Kidney epithelial cell (primary cell): ENCODE data around the gene GAMT. TPM values are rescaled to one million over a fixed set of nuclear protein-coding genes. Genes with fewer than 3 reads are reported as not detected.
A peak's percentile ranks its signal among the peaks of the same experiment; 100 is the strongest.

Experiments used
- DNase-seq: peaks from one replicate; pipeline ENCODE4 v3.0.0-alpha.2; 2010; ENCODE audit warnings: low read depth
- H3K27me3 ChIP-seq: 2 replicates; pipeline ENCODE4 v1.6.0; 2011; ENCODE audit warnings: low read length; ENCODE audit not compliant: control insufficient read depth, insufficient read depth
- H3K36me3 ChIP-seq: 2 replicates; pipeline ENCODE4 v1.5.1; 2011; ENCODE audit warnings: low read length; ENCODE audit not compliant: control insufficient read depth, insufficient read depth
- H3K4me3 ChIP-seq: 2 replicates; pipeline ENCODE4 v1.5.1; 2011; ENCODE audit warnings: low read depth, mild to moderate bottlenecking, control low read depth, low read length
- total RNA-seq: library from RNA; depleted of rRNA; stranded (reverse); fragments of >200 nt; gene quantifications from 2 replicates; pipeline ENCODE4 v1.2.3, GENCODE V29; 2015
- TF ChIP-seq, protein P1 (sequence below): IDR thresholded peaks from 2 replicates; pipeline ENCODE4 v1.5.1; 2011; ENCODE audit warnings: mild to moderate bottlenecking, moderate library complexity, low read length, control low read depth, inconsistent platforms; ENCODE audit not compliant: insufficient read depth, poor library complexity, severe bottlenecking

The GAMT gene
- total RNA-seq, 1 donor from 2014 or later, result 20.3 TPM

DNA sequence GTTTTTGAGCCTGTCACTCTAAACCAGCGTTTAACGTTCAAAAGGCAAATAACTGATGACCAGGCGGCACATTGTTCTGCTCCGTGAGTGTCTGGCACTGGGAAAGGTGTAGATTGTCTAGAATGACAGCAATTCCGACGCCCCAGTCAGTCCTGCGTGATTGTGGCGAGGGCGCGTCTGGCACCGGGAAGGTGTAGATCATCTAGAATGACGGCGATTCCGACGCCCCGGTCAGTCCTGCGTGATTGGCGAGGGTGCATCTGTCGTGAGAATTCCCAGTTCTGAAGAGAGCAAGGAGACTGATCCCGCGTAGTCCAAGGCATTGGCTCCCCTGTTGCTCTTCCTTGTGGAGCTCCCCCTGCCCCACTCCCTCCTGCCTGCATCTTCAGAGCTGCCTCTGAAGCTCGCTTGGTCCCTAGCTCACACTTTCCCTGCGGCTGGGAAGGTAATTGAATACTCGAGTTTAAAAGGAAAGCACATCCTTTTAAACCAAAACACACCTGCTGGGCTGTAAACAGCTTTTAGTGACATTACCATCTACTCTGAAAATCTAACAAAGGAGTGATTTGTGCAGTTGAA is 43.7 kb downstream of the GAMT start:
- TF ChIP-seq, protein P1, sequence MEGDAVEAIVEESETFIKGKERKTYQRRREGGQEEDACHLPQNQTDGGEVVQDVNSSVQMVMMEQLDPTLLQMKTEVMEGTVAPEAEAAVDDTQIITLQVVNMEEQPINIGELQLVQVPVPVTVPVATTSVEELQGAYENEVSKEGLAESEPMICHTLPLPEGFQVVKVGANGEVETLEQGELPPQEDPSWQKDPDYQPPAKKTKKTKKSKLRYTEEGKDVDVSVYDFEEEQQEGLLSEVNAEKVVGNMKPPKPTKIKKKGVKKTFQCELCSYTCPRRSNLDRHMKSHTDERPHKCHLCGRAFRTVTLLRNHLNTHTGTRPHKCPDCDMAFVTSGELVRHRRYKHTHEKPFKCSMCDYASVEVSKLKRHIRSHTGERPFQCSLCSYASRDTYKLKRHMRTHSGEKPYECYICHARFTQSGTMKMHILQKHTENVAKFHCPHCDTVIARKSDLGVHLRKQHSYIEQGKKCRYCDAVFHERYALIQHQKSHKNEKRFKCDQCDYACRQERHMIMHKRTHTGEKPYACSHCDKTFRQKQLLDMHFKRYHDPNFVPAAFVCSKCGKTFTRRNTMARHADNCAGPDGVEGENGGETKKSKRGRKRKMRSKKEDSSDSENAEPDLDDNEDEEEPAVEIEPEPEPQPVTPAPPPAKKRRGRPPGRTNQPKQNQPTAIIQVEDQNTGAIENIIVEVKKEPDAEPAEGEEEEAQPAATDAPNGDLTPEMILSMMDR, result no peak
- Histone ChIP-seq H3K27me3 (no peaks in the 10 kb centered on the region), H3K36me3 (peaks cover 3% of the 10 kb centered on the region), H3K4me3 (no peak overlapping the region)
- DNase-seq, result no peak

DNA sequence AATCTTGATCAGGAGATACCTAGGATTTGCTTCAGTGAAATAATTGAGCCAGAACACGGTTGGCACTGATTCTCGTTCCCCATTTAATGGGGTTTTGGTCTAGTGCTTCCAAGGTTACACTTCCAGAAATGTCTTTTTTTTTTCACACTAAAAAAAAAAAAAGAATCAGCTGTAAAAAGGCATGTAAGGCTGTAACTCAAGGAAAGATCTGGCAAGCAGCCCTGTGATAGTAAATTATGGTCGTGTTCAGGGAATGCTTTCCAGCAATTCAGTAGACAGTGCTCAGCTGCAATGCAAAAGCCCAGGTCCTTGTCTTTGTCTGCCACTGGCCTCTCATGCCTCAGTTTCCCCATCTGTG is 44.9 kb downstream of the GAMT start:
- Histone ChIP-seq H3K36me3 (peaks cover 2% of the 10 kb centered on the region), H3K27me3 (no peaks in the 10 kb centered on the region), H3K4me3 (no peak overlapping the region)
- no peak for DNase-seq
- TF ChIP-seq, protein P1, result no peak

DNA sequence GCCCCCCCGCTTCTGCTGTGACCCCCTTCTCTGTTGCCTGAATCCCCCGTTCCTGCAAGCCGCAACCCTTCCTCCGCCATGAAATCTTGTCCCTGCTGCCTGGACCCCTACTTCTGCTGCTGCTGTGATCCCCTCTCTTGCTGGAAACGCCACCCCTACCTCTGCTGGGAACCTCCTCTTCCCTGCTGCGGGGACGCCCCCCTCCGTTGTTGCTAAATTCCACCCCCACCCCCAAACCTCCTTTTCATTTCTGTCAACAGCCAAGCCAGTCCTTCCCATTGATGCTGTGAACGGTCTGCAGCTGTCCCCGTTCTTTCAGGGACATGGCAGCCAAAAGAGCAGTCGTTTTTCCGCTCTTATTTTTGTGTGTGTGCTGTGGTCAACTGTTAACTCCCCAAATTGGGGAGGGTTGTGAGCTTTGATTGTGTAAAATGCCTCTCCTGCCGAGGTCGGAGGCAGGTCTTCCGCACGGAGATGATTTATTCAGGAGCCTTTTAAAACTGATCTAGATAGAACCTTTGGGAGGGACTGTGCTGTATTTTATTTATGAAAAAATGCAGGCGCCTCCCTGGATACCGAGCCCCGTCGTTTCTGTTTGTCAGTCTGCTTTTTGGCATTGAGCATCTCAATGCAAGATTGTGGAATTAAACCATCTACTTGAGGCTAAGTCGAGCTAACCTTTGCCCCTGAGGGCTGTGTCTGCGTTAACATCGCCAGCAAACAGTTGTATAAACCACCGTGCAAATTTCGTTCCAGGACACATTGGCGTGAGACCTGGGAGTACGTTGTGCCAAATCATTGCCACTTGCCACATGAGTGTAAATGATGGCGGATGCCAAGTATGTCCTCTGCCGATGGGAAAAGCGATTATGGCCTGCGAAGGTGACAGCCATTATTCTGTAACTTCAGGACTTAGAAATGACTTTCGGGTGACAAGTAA is 45.5 kb downstream of the GAMT start:
- DNase-seq, result no peak
- Histone ChIP-seq H3K4me3 (peak overlapping the region; percentile 87), H3K27me3 (no peaks in the 10 kb centered on the region), H3K36me3 (peaks cover 2% of the 10 kb centered on the region)
- TF ChIP-seq, protein P1, result no peak

DNA sequence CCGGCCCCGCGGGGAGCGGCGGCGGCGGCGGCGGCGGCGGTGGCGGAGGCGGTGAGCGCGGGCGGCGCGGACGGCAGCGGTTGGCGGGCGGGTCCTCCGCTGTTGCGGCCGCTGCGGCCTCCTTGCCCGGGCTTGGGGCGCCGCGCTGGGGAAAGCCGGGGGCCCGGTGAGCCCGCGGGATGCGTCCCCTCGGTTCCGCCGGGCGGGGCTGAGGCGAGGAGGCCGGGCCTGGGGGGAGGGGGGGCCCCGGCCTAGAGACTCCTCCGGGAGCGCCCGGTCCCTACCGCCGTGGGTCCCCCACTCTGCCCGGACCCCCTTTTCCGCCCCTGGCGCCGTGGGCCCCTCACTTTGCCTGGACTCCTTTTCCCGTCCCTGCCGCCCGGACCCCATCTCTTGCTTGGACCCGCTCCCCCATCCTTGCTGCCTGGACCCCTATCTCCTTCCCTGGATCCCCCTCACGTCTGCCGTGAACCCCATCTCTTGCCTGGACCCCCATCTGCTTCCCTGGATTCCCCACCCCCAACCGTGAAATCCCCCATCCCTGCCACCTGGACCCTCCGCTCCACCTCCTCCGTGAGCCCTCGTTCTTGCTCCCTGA is 46.3 kb downstream of the GAMT start:
- peak overlapping the region; percentile 87 for H3K4me3 ChIP-seq
- TF ChIP-seq, protein P1, result no peak
- H3K27me3 ChIP-seq, result no peaks in the 10 kb centered on the region
- H3K36me3 ChIP-seq, result peaks cover 2% of the 10 kb centered on the region
- DNase-seq, result no peak

DNA sequence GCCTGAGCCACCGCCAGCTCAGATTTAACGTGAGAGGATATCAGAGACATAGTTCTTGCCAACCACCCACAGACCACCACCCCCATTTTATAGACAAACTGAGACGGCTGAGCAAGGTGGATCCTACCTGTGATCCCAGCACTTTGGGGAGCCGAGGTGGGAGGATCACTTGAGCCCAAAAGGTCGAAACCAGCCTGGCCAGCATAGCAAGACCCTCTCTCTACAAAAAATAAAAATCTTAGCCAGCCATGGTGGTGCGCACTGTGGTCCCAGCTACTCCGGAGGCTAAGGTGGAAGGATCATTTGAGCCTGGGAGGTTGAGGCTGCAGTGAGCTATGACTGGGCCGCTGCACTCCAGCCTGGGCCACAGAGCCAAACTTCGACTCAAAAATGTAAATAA is 48.2 kb downstream of the GAMT start:
- no peaks in the 10 kb centered on the region for H3K36me3 ChIP-seq

More for the DNA sequence above, 48.2 kb downstream of the GAMT start:
- TF ChIP-seq, protein P1, result no peak
- Histone ChIP-seq H3K27me3 (no peaks in the 10 kb centered on the region), H3K4me3 (no peak overlapping the region)
- DNase-seq, result no peak
